HepG2 (cell line): ENCODE measurements around the gene CERS1.

Experiments used
- NFIC ChIP-seq: IDR thresholded peaks from 2 replicates; pipeline ENCODE4 v1.6.1; 2012; ENCODE audit warnings: mild to moderate bottlenecking, low read length, inconsistent platforms
- ZFP62 ChIP-seq: sonication (generic); formaldehyde crosslinking; IDR thresholded peaks from 2 replicates; pipeline ENCODE4 v1.4.0; 2020; ENCODE audit warnings: missing genetic modification reagents
- TF ChIP-seq, protein P1 (sequence below): sonication (generic); formaldehyde crosslinking; IDR thresholded peaks from 2 replicates; pipeline ENCODE4 v1.4.0; 2020; ENCODE audit warnings: missing genetic modification reagents

DNA sequence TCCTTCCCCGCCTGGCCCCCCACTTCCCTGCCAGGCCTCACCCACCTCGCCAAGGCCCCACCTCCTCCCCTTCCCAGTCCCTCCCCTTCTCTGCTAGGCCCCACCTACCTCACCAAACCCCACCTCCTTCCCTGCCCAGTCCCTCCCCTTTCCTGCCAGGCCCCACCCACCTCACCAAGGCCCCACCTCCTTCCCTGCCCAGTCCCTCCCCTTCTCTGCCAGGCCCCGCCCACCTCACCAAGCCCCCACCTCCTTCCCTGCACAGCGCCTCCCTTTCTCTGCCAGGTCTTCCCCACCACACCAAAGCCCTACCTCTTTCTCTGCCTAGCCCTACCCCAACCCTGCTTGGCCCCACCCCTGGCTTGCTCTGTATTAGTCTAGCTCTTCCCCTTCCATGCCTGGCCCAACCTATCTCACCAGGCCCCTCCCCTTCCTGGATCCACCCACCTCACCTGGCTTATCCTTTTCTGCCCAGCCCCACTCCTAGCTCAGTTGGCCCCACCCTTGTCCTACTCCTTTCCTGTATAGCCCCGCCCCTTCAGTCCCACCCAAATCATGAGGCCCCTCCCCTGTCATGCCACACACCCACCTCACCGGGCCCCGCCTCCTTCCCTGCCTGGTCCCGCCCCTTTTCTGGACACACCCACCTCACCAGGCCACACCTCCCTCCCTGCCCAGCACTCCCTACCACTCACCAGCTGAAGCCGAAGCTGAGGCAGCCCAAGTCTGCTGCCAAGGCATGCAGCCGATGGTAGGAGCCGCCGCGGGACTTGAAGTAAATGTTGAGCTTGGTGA is 16.2 kb downstream of the CERS1 start:
- no peak for TF ChIP-seq NFIC
- no peak for TF ChIP-seq ZFP62
- TF ChIP-seq, protein P1, sequence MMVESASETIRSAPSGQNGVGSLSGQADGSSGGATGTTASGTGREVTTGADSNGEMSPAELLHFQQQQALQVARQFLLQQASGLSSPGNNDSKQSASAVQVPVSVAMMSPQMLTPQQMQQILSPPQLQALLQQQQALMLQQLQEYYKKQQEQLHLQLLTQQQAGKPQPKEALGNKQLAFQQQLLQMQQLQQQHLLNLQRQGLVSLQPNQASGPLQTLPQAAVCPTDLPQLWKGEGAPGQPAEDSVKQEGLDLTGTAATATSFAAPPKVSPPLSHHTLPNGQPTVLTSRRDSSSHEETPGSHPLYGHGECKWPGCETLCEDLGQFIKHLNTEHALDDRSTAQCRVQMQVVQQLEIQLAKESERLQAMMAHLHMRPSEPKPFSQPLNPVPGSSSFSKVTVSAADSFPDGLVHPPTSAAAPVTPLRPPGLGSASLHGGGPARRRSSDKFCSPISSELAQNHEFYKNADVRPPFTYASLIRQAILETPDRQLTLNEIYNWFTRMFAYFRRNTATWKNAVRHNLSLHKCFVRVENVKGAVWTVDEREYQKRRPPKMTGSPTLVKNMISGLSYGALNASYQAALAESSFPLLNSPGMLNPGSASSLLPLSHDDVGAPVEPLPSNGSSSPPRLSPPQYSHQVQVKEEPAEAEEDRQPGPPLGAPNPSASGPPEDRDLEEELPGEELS (CRISPR knock-in tag), result no peak
